Cardiac muscle cell (in vitro differentiated cells and primary cell): ENCODE data around the gene LAPTM4A. TPM values are rescaled to one million over a fixed set of nuclear protein-coding genes. Genes with fewer than 3 reads are reported as not detected.

Source experiments
- DNase-seq, 2 donors: peaks; one replicate each; pipeline versions ENCODE4 v3.0.0 to v3.0.0-alpha.2; 2010 to 2017; ENCODE audit warnings: low read depth in 1 of 2, low spot score in 1 of 2
- H3K27ac ChIP-seq: fragments of 200-600 bp; sonication (generic); 2 replicates; pipeline ENCODE4 v1.5.1; 2016
- H3K27me3 ChIP-seq: fragments of 200-600 bp; sonication (generic); 2 replicates; pipeline ENCODE4 v1.6.0; 2016; ENCODE audit warnings: control low read depth
- H3K36me3 ChIP-seq: fragments of 200-600 bp; sonication (generic); 2 replicates; pipeline ENCODE4 v1.5.1; 2016; ENCODE audit warnings: control low read depth
- H3K4me1 ChIP-seq: fragments of 200-600 bp; sonication (generic); 2 replicates; pipeline ENCODE4 v1.8.1; 2017; ENCODE audit warnings: low read depth, mild to moderate bottlenecking, mixed run types
- H3K4me3 ChIP-seq: fragments of 200-600 bp; sonication (generic); 2 replicates; pipeline ENCODE4 v1.5.1; 2016; ENCODE audit warnings: mild to moderate bottlenecking
- H3K9me3 ChIP-seq: fragments of 200-600 bp; sonication (generic); 2 replicates; pipeline ENCODE4 v1.5.1; 2017; ENCODE audit warnings: low read depth, mild to moderate bottlenecking, control low read depth
- polyA plus RNA-seq: library from polyadenylated mRNA; unstranded; fragments of >200 nt; fragmentation: Nextera tagmentation; extraction: Ambion mirVana; gene quantifications from 2 replicates; pipeline ENCODE4 v1.2.1, GENCODE V29; 2016
- total RNA-seq: library from RNA; depleted of rRNA; stranded (reverse); fragments of >200 nt; gene quantifications from 2 replicates; pipeline ENCODE4 v1.2.3, GENCODE V29; 2016
- TF ChIP-seq, protein P1 (sequence below): IDR thresholded peaks from 2 replicates; pipeline ENCODE4 v1.5.1; 2012; ENCODE audit warnings: low read depth, mild to moderate bottlenecking, low read length

The LAPTM4A gene
- total and polyA plus RNA-seq, 2 experiments from 2014 or later, result 119 to 425 TPM

DNA sequence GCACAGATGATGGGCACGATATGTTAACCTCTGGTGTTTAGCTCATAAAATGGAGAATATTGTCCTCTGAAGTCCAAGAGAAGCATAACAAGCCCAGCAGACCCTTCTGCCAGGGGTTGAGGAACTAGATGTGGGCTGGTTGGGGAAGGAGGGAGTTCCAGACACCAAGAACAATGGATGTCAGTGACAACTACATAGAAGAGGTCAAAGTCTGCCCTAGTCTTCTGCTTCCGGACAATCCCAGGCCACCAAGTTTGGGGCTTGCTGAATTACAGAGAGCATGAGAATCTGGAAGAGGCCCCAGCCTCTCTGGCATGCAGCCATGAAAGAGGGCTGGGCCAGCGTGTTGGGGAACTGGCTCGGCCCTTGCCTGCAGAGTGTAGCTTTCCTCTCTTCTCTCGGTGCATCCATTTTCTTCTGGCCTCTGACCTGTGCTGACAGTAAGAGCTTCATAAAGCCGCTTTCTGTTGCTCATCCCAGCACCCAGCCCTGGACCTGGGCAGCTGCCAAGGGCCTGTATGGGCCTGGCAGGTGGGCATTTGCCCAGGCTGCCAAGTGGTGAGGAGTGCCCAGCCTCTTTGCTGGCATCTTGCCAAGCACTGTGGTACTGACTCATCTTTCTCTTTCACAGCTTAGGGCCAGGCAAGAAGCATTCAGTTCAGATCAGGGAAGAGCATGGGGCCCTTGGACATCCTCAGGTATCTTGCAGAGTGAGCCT, 14.6 kb upstream of the LAPTM4A start:
- DNase-seq, result peak in 1 of 2 donors; percentile 74
- H3K4me3 ChIP-seq, result no peak overlapping the region
- no peak overlapping the region for H3K27ac ChIP-seq
- H3K4me1 ChIP-seq, result no peaks in the 10 kb centered on the region
- no peaks in the 10 kb centered on the region for H3K27me3 ChIP-seq
- TF ChIP-seq, protein P1, sequence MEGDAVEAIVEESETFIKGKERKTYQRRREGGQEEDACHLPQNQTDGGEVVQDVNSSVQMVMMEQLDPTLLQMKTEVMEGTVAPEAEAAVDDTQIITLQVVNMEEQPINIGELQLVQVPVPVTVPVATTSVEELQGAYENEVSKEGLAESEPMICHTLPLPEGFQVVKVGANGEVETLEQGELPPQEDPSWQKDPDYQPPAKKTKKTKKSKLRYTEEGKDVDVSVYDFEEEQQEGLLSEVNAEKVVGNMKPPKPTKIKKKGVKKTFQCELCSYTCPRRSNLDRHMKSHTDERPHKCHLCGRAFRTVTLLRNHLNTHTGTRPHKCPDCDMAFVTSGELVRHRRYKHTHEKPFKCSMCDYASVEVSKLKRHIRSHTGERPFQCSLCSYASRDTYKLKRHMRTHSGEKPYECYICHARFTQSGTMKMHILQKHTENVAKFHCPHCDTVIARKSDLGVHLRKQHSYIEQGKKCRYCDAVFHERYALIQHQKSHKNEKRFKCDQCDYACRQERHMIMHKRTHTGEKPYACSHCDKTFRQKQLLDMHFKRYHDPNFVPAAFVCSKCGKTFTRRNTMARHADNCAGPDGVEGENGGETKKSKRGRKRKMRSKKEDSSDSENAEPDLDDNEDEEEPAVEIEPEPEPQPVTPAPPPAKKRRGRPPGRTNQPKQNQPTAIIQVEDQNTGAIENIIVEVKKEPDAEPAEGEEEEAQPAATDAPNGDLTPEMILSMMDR, result no peak
- H3K36me3 ChIP-seq, result no peaks in the 10 kb centered on the region
- H3K9me3 ChIP-seq, result no peaks in the 10 kb centered on the region

GRCh38 chr2:20064841-20065240, 13.4 kb upstream of the LAPTM4A start:
- Histone ChIP-seq H3K9me3 (no peaks in the 10 kb centered on the region), H3K27me3 (no peaks in the 10 kb centered on the region), H3K36me3 (no peaks in the 10 kb centered on the region), H3K27ac (no peak overlapping the region), H3K4me1 (no peaks in the 10 kb centered on the region), H3K4me3 (no peak overlapping the region)
- no peak for DNase-seq
- TF ChIP-seq, protein P1, result no peak

- Histone ChIP-seq H3K4me1 (no peaks in the 10 kb centered on the region), H3K4me3 (no peak overlapping the region), H3K36me3 (no peaks in the 10 kb centered on the region), H3K9me3 (no peaks in the 10 kb centered on the region), H3K27me3 (no peaks in the 10 kb centered on the region), H3K27ac (no peak overlapping the region)
- no peak for DNase-seq
- TF ChIP-seq, protein P1, result no peak
Measured at GRCh38 chr2:20064421-20064820, 13.0 kb upstream of the LAPTM4A start.

DNA sequence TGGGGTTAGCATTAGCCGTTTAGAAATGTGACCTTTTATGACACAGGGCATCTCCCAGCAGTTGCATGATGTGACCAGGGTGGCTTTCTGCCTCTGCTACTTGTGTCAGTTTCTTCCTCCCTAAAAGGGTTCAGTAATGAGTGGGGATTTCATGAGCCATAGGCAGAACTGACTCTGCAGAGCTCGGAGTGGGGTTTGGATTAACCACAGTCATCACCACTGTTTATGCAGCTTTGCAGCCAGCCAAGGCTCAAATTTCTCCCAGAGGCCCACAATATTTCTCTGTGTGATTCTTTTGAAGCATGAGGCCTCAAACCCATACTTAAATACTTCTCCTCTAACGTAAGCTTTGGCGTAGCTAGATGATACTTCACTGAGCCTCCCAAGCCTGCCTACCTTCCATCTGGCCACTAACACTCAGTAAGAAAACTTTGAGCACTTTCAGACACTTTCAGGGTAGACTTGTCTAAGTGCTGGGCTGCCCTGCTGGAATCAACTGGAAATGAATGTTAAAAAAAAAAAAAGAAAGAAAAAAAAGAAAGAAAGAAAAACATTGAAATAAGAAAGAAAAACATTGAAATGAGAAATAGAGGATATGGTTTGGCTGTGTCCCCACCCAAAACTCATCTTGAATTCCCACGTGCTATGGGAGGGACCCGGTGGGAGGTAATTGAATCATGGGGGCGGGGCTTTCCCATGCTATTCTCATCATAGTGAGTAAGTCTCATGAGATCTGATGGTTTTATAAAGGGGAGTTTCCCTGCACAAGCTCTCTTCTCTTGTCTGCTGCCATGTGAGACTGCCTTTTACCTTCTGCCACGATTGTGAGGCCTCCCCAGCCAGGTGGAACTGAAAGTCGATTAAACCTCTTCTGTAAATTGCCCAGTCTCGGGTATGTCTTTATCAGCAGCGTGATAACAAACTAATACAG, 11.5 kb upstream of the LAPTM4A start:
- TF ChIP-seq, protein P1, result no peak
- Histone ChIP-seq H3K4me1 (no peaks in the 10 kb centered on the region), H3K36me3 (no peaks in the 10 kb centered on the region), H3K27ac (no peak overlapping the region), H3K4me3 (no peak overlapping the region), H3K9me3 (no peaks in the 10 kb centered on the region), H3K27me3 (no peaks in the 10 kb centered on the region)
- DNase-seq, result peak in 1 of 2 donors; percentile 47

GRCh38 chr2:20061940-20062339, 10.5 kb upstream of the LAPTM4A start:
- no peaks in the 10 kb centered on the region for H3K36me3 ChIP-seq
- H3K4me1 ChIP-seq, result no peaks in the 10 kb centered on the region
- H3K27me3 ChIP-seq, result no peaks in the 10 kb centered on the region
- no peak overlapping the region for H3K27ac ChIP-seq
- H3K9me3 ChIP-seq, result no peaks in the 10 kb centered on the region
- H3K4me3 ChIP-seq, result no peak overlapping the region
- TF ChIP-seq, protein P1, result no peak
- DNase-seq, result no peak
